Smooth muscle cell (in vitro differentiated cells): ENCODE measurements around the gene TFRC. TPM values are rescaled to one million over a fixed set of nuclear protein-coding genes. Genes with fewer than 3 reads are reported as not detected.
A peak's percentile ranks its signal among the peaks of the same experiment; 100 is the strongest.
"Not testable (repeated sequence)": the region's sequence is repeated elsewhere in the genome, so short reads cannot be mapped to it uniquely, and the experiment has no call there.

Experiments used
- DNase-seq: peaks from one replicate; lab custom pipeline; 2025; ENCODE audit not compliant: unreplicated experiment; lab: John Stamatoyannopoulos, UW
- H2AFZ ChIP-seq: fragments of 200-600 bp; sonication (generic); 2 replicates; pipeline ENCODE4 v1.6.0; 2016; ENCODE audit warnings: antibody characterized with exemption, low read depth, mild to moderate bottlenecking
- H3F3A ChIP-seq: fragments of 200-600 bp; sonication (generic); 2 replicates; pipeline ENCODE4 v1.6.0; 2017; ENCODE audit warnings: antibody characterized with exemption, low read depth
- H3K27ac ChIP-seq: fragments of 200-600 bp; sonication (generic); 2 replicates; pipeline ENCODE4 v1.5.1; 2016; ENCODE audit warnings: low read depth, mild to moderate bottlenecking
- H3K27me3 ChIP-seq: fragments of 200-600 bp; sonication (generic); 2 replicates; pipeline ENCODE4 v1.6.1; 2016; ENCODE audit warnings: low read depth, mild to moderate bottlenecking
- H3K36me3 ChIP-seq: fragments of 200-600 bp; sonication (generic); 2 replicates; pipeline ENCODE4 v1.5.1; 2016; ENCODE audit warnings: low read depth
- H3K4me1 ChIP-seq: fragments of 200-600 bp; sonication (generic); 2 replicates; pipeline ENCODE4 v1.5.1; 2016; ENCODE audit warnings: low read depth
- H3K4me2 ChIP-seq: fragments of 200-600 bp; sonication (generic); 2 replicates; pipeline ENCODE4 v1.6.0; 2016; ENCODE audit warnings: mild to moderate bottlenecking
- H3K4me3 ChIP-seq: fragments of 200-600 bp; sonication (generic); 2 replicates; pipeline ENCODE4 v1.5.1; 2016; ENCODE audit warnings: mild to moderate bottlenecking
- H3K79me2 ChIP-seq: fragments of 200-600 bp; sonication (generic); 2 replicates; pipeline ENCODE4 v1.6.0; 2016; ENCODE audit warnings: low read depth, mild to moderate bottlenecking
- H3K9ac ChIP-seq: fragments of 200-600 bp; sonication (generic); 2 replicates; pipeline ENCODE4 v1.6.0; 2016; ENCODE audit warnings: low read depth
- H3K9me3 ChIP-seq: fragments of 200-600 bp; sonication (generic); replicated peaks from 2 replicates; pipeline ENCODE4 v1.5.1; 2016; ENCODE audit warnings: low read depth
- H4K20me1 ChIP-seq: fragments of 200-600 bp; sonication (generic); 2 replicates; pipeline ENCODE4 v1.6.0; 2016; ENCODE audit warnings: low read depth
- CTCF ChIP-seq: fragments of 200-600 bp; sonication (generic); IDR thresholded peaks from 2 replicates; pipeline ENCODE4 v1.5.1; 2017; ENCODE audit warnings: borderline replicate concordance, mild to moderate bottlenecking, antibody characterized with exemption; ENCODE audit not compliant: insufficient read depth, poor library complexity, severe bottlenecking
- WGBS: methylation state at CpG from one replicate; pipeline ENCODE4 v1.1.7; 2016; ENCODE audit warnings: low lambda C conversion rate; 5-methylcytosine and 5-hydroxymethylcytosine counted together
- polyA plus RNA-seq: library from polyadenylated mRNA; unstranded; fragments of >200 nt; fragmentation: Nextera tagmentation; extraction: Ambion mirVana; gene quantifications from 2 replicates; pipeline ENCODE4 v1.2.1, GENCODE V29; 2016
- total RNA-seq: library from RNA; depleted of rRNA; stranded (reverse); fragments of >200 nt; gene quantifications from 2 replicates; pipeline ENCODE4 v1.2.3, GENCODE V29; 2014

Gene TFRC
- total and polyA plus RNA-seq, 2 experiments from 2014 or later = 22.1 to 39.0 TPM

- no peaks in the 10 kb centered on the region for H3K36me3 ChIP-seq
- no peak for TF ChIP-seq CTCF
- H3K4me1 ChIP-seq = peaks cover 8% of the 10 kb centered on the region
- H2AFZ ChIP-seq = peak overlapping the region; percentile 95
- peak overlapping the region; percentile 96 for H3K4me3 ChIP-seq
- no peak overlapping the region for H3K27ac ChIP-seq
- H3K4me2 ChIP-seq = peak overlapping the region; percentile 100
- no peaks in the 10 kb centered on the region for H3K9me3 ChIP-seq
- no peaks in the 10 kb centered on the region for H3F3A ChIP-seq
- no peak overlapping the region for H3K9ac ChIP-seq
- no peaks in the 10 kb centered on the region for H3K27me3 ChIP-seq
- 92% methylated on average over 6 of the region's 6 CpGs for WGBS
- peaks cover 39% of the 10 kb centered on the region for H4K20me1 ChIP-seq
- DNase-seq = no peak
- peaks cover 42% of the 10 kb centered on the region for H3K79me2 ChIP-seq
These were observed 705 bp upstream of the TFRC start for GRCh38 chr3:196082619-196082971.

- no peaks in the 10 kb centered on the region for H3F3A ChIP-seq
- H3K36me3 ChIP-seq = no peaks in the 10 kb centered on the region
- peak overlapping the region; percentile 96 for H3K4me3 ChIP-seq
- peaks cover 8% of the 10 kb centered on the region for H3K4me1 ChIP-seq
- under 1% methylated on average over 54 of the region's 61 CpGs for WGBS
- peak overlapping the region; percentile 91 for H3K9ac ChIP-seq
- H4K20me1 ChIP-seq = peaks cover 53% of the 10 kb centered on the region
- no peak for TF ChIP-seq CTCF
- no peaks in the 10 kb centered on the region for H3K27me3 ChIP-seq
- peak overlapping the region; percentile 100 for H3K4me2 ChIP-seq
- H2AFZ ChIP-seq = peak overlapping the region; percentile 95
- no peaks in the 10 kb centered on the region for H3K9me3 ChIP-seq
- no peak for DNase-seq
- peaks cover 54% of the 10 kb centered on the region for H3K79me2 ChIP-seq
- peak overlapping the region; percentile 70 for H3K27ac ChIP-seq
These were observed 672 bp downstream of the TFRC start for GRCh38 chr3:196081002-196081833.

GRCh38 chr3:196080101-196080846 lies 1.6 kb downstream of the TFRC start:
- H3K79me2 ChIP-seq = peaks cover 64% of the 10 kb centered on the region
- peaks cover 63% of the 10 kb centered on the region for H4K20me1 ChIP-seq
- DNase-seq, H3K36me3 ChIP-seq, H3K27me3 ChIP-seq, H3K9me3 ChIP-seq, H3K4me1 ChIP-seq, H3K27ac ChIP-seq, H3F3A ChIP-seq, H2AFZ ChIP-seq: not testable (repeated sequence)
- peak overlapping the region; percentile 96 for H3K4me3 ChIP-seq
- peak overlapping the region; percentile 91 for H3K9ac ChIP-seq
- H3K4me2 ChIP-seq = peak overlapping the region; percentile 100
- WGBS = 82% methylated on average over 23 of the region's 23 CpGs

GRCh38 chr3:196079682-196080081 lies 2.2 kb downstream of the TFRC start:
- no peak for TF ChIP-seq CTCF
- Histone ChIP-seq H3K36me3 (no peaks in the 10 kb centered on the region), H2AFZ (no peak overlapping the region), H3K4me2 (peak overlapping the region; percentile 100), H3F3A (no peaks in the 10 kb centered on the region), H3K27ac (no peak overlapping the region), H3K27me3 (no peaks in the 10 kb centered on the region), H3K4me3 (no peak overlapping the region), H3K9me3 (no peaks in the 10 kb centered on the region), H3K4me1 (peaks cover 8% of the 10 kb centered on the region), H4K20me1 (peaks cover 67% of the 10 kb centered on the region), H3K9ac (no peak overlapping the region), H3K79me2 (peaks cover 66% of the 10 kb centered on the region)
- no peak for DNase-seq
- WGBS = 91% methylated on average over 3 of the region's 3 CpGs
